ENCODE data around the gene DMD. TPM values are rescaled to one million over a fixed set of nuclear protein-coding genes. Genes with fewer than 3 reads are reported as not detected.

DMD gene
- total RNA-seq, 1 donor, result 32.4 TPM

DNA sequence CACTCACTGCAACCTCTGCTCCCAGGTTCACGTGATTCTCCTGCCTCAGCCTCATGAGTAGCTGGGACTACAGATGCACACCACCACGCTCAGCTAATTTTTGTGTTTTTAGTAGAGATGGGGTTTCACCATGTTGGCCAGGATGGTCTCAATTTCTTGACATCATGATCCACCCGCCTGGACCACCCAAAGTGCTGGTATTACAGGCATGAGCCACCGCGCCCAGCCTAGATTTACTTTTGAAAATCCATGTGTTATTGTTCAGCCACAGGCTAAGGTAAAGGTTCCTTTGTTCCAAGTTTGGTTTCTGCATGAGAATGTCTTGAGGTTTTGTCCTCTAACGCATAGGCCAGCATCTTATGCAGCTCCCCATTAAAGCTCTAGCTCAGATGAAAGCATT, 371.6 kb downstream of the DMD start:
- DNase-seq (ENCODE audit: low read depth), result no peak
- H3K4me3 ChIP-seq (ENCODE audit: low read depth, low read length), result no peak overlapping the region
- TF ChIP-seq, protein P1, sequence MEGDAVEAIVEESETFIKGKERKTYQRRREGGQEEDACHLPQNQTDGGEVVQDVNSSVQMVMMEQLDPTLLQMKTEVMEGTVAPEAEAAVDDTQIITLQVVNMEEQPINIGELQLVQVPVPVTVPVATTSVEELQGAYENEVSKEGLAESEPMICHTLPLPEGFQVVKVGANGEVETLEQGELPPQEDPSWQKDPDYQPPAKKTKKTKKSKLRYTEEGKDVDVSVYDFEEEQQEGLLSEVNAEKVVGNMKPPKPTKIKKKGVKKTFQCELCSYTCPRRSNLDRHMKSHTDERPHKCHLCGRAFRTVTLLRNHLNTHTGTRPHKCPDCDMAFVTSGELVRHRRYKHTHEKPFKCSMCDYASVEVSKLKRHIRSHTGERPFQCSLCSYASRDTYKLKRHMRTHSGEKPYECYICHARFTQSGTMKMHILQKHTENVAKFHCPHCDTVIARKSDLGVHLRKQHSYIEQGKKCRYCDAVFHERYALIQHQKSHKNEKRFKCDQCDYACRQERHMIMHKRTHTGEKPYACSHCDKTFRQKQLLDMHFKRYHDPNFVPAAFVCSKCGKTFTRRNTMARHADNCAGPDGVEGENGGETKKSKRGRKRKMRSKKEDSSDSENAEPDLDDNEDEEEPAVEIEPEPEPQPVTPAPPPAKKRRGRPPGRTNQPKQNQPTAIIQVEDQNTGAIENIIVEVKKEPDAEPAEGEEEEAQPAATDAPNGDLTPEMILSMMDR (IDR thresholded peaks at IDR 0.05; ENCODE audit: insufficient read depth, low read depth, low read length), result no peak

DNA sequence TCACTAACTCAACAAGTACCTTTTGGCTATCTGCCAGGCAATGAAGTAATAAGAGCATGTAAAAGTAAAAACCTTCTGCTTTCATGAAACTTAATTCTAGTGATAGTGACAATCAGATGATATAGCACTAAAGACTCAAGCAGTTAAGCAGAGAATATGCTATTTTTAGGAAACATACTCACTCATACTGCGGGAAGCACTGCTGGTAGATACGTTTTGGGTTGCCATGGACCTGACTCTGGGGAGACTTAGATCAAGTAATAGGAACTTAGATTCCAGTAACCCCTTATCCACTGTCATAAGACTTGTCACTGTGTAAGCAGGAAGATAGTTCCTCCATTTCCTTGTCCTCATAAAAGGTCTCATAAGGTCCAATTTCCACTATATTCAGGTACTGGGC, 386.3 kb downstream of the DMD start:
- H3K4me3 ChIP-seq (ENCODE audit: low read depth, low read length), result no peak overlapping the region
- no peak for DNase-seq (ENCODE audit: low read depth)
- TF ChIP-seq, protein P1 (IDR thresholded peaks at IDR 0.05; ENCODE audit: insufficient read depth, low read depth, low read length), result no peak

DNA sequence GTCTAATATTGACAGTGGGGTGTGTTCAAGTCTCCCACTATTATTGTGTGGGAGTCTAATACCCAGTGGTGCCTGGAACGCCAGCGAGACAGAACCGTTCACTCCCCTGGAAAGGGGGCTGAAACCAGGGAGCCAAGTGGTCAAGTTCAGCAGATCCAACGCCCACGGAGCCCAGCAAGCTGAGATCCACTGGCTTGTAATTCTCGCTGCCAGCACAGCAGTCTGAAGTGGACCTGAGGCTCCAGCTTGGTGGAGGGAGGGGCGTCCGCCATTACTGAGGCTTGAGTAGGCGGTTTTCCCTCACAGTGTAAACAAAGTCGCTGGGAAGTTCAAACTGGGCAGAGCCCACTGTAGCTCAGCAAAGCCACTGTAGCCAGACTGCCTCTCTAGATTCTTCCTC, 407.3 kb downstream of the DMD start:
- TF ChIP-seq, protein P1 (IDR thresholded peaks at IDR 0.05; ENCODE audit: insufficient read depth, low read depth, low read length), result no peak
- no peak for DNase-seq (ENCODE audit: low read depth)
- no peak overlapping the region for H3K4me3 ChIP-seq (ENCODE audit: low read depth, low read length)

DNA sequence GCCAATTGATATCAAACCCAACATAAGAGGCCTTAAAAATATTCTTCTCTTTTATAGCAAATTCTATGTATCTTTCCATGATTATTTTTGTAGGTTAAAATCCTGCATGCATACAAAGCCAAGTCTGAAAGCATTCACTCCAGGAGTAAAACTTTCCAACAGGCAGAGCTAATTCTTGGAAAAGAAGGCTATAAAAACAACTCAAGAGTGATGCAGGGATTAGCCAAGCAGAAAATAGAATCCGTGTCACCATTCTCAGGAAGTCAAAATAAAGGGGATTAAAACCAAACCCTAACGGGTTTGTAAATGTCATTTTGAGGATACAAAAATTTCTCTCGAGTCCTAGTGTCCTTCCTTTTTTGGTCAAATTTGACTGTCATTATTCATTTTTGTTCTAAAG, 412.4 kb downstream of the DMD start:
- no peak overlapping the region for H3K4me3 ChIP-seq (ENCODE audit: low read depth, low read length)
- TF ChIP-seq, protein P1 (IDR thresholded peaks at IDR 0.05; ENCODE audit: insufficient read depth, low read depth, low read length), result no peak
- no peak for DNase-seq (ENCODE audit: low read depth)

DNA sequence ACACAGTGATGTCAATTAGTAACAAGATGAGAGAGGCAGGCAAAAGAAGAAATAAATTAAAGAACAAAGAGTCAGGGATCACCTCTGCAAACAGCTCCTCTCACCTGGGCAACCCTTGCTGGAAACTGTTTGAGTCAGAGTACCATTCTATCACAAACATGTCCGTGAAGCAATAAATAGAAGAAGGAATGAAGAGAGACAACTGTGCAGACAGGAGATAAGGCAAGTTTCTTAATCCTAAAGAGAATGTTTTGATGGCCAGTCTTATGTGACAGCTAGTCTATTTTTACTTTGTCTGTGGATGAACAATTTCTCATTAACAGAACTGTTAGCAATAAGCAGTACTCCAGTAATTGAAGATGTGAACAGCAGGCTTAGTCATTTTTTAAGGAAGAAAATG, 422.4 kb downstream of the DMD start:
- no peak for DNase-seq (ENCODE audit: low read depth)

DNA sequence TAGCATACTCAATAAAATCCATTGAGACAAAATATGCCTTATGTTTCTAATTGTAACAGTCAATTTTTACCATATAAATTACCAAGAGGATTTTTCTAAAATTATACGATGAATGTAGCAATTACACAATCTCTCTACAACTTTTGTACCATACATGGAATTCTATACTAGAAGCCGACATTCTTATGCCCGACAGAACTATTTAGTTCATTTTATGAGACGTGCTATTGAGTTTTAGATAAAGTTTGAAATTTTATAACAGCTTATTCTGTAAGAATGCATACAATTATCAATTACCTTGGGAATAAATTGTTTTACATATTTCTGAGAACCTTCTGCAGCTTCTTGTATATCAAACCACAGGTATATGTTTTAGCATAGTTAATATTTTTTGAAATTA, 431.2 kb downstream of the DMD start:
- TF ChIP-seq, protein P1 (IDR thresholded peaks at IDR 0.05; ENCODE audit: insufficient read depth, low read depth, low read length), result no peak
- H3K4me3 ChIP-seq (ENCODE audit: low read depth, low read length), result no peak overlapping the region
- DNase-seq (ENCODE audit: low read depth), result no peak

More for the DNA sequence above, 422.4 kb downstream of the DMD start:
- TF ChIP-seq, protein P1 (IDR thresholded peaks at IDR 0.05; ENCODE audit: insufficient read depth, low read depth, low read length), result no peak
- no peak overlapping the region for H3K4me3 ChIP-seq (ENCODE audit: low read depth, low read length)

DNA sequence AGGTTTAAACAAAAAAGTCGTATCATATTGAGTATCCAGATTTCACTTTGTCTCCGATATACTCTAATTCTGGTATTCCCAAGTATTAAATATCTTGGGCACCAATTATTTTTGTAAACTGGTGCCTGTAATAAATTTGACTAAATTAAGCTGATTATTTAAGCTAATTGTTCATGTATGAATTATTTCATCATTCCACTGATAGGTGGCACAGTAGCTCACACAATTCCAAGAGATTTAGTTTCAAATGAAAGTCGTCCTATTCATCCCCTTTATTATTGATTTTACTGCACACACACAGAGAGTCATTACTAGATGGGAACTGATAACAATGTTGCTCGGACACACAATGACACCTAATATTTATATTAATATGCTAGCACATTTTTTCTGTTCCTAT, 432.4 kb downstream of the DMD start:
- TF ChIP-seq, protein P1 (IDR thresholded peaks at IDR 0.05; ENCODE audit: insufficient read depth, low read depth, low read length), result no peak
- DNase-seq (ENCODE audit: low read depth), result no peak
- H3K4me3 ChIP-seq (ENCODE audit: low read depth, low read length), result no peak overlapping the region
